Colonic mucosa (tissue), 4 donors: Measurements from ENCODE around the gene ANO1. TPM values are rescaled to one million over a fixed set of nuclear protein-coding genes. Genes with fewer than 3 reads are reported as not detected.

Experiments used
- DNase-seq: peaks from one replicate; pipeline ENCODE4 v3.0.0-alpha.2; 2020
- H3K27ac ChIP-seq: fragments of 200-600 bp; one replicate; pipeline ENCODE4 v1.8.0; 2021
- H3K27me3 ChIP-seq: fragments of 200-600 bp; one replicate; pipeline ENCODE4 v1.8.0; 2021
- H3K36me3 ChIP-seq: fragments of 200-600 bp; one replicate; pipeline ENCODE4 v1.8.0; 2021
- H3K4me1 ChIP-seq: fragments of 200-600 bp; one replicate; pipeline ENCODE4 v1.8.0; 2021; ENCODE audit warnings: mild to moderate bottlenecking
- H3K4me3 ChIP-seq: fragments of 200-600 bp; one replicate; pipeline ENCODE4 v1.8.0; 2021
- H3K9ac ChIP-seq, 2 donors: one replicate each; pipeline ENCODE4 v1.7.0; 2013; ENCODE audit warnings: control low read depth in 2 of 2, low read depth in 2 of 2, low read length in 2 of 2
- H3K9me3 ChIP-seq: fragments of 200-600 bp; one replicate; pipeline ENCODE4 v1.8.0; 2021
- intact Hi-C: fragments of 100-400 bp; cut with DNase I; formaldehyde crosslinking; loops from one replicate; pipeline ENCODE4 v1.14.1; 2022
- total RNA-seq, 2 donors: library from RNA; stranded (reverse); fragmentation: NEBNext Ultra II Directional in 1 of 2; extraction: Animal tissue kit (Norgen Biotek cat#: 25700) in 1 of 2; gene quantifications; one replicate each; pipeline ENCODE4 v1.2.1, GENCODE V29; 2021
- TF ChIP-seq, protein P1 (sequence below): fragments of 200-600 bp; IDR thresholded peaks from one replicate; pipeline ENCODE4 v1.8.0; 2022; ENCODE audit warnings: antibody characterized with exemption, mild to moderate bottlenecking
- donor health status: healthy.
- donor health status: DM: no; HTN: no; CAD: no.
- donor health status: DM: no; HTN: no; CAD: no.

Gene ANO1
- total RNA-seq, 2 donors from 2014 or later: 8.3 to 16.4 TPM

DNA sequence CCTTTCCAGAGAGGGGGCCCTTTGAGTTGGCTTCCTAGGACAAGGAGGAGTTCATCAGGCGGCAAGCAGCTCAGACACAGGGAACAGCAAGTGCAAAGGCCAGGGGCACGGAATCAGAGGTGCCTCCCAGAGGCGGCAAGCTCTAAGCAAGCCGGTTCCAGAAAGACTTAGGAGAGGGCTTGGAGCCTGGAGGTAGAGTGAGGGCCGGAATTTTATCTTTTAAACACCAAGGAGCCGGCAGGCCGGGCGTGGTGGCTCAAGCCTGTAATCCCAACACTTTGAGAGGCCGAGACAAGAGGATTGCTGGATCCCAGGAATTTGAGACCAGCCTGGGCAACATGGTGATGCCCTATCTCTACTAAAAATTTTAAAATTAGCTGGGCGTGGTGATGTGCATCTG is 151.6 kb downstream of the ANO1 start:
- TF ChIP-seq, protein P1, sequence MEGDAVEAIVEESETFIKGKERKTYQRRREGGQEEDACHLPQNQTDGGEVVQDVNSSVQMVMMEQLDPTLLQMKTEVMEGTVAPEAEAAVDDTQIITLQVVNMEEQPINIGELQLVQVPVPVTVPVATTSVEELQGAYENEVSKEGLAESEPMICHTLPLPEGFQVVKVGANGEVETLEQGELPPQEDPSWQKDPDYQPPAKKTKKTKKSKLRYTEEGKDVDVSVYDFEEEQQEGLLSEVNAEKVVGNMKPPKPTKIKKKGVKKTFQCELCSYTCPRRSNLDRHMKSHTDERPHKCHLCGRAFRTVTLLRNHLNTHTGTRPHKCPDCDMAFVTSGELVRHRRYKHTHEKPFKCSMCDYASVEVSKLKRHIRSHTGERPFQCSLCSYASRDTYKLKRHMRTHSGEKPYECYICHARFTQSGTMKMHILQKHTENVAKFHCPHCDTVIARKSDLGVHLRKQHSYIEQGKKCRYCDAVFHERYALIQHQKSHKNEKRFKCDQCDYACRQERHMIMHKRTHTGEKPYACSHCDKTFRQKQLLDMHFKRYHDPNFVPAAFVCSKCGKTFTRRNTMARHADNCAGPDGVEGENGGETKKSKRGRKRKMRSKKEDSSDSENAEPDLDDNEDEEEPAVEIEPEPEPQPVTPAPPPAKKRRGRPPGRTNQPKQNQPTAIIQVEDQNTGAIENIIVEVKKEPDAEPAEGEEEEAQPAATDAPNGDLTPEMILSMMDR: no peak
- intact Hi-C loops: no loop called here
- no peaks in the 10 kb centered on the region for H3K9me3 ChIP-seq
- DNase-seq: no peak
- no peaks in the 10 kb centered on the region for H3K36me3 ChIP-seq
- peaks cover 3% of the 10 kb centered on the region for H3K4me1 ChIP-seq
- no peak overlapping the region for H3K27ac ChIP-seq
- no peak overlapping the region for H3K9ac ChIP-seq
- H3K27me3 ChIP-seq: no peaks in the 10 kb centered on the region
- H3K4me3 ChIP-seq: no peak overlapping the region

DNA sequence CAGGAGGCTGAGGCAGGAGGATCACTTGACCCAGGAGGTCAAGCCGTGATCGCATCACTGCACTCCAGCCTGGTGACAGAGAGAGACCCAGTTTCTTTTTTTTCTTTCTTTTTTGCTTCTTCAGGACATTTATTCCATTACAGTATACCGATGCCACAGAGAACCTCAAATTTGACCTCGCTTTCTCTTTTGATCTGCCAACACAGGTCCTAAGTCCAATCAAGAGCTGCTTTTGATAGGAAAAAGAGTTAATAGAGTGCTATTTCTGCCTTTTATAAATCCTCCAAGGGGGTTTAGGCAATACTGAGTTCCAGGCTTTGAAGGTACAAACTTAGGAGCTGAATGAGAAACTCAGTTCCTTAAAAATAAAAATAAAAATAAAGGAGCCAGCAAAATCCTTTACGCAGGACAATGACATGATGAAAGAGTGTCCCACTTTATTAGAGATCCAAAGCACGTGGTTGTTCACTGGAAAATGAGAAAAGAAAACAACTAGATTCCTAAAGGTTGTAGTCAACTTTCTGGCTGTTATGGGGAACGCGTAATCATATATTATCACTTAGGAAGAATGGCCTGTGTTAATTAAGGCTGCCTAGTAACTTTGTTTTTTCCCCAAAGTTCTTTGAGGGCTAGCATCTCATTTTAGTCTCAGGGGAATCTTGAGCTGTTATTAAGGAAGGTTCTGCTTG is 152.2 kb downstream of the ANO1 start:
- DNase-seq: no peak
- intact Hi-C loops: no loop called here
- no peaks in the 10 kb centered on the region for H3K9me3 ChIP-seq
- H3K4me1 ChIP-seq: peaks cover 3% of the 10 kb centered on the region
- TF ChIP-seq, protein P1: no peak
- H3K4me3 ChIP-seq: no peak overlapping the region
- H3K27me3 ChIP-seq: no peaks in the 10 kb centered on the region
- no peak overlapping the region for H3K9ac ChIP-seq
- no peak overlapping the region for H3K27ac ChIP-seq
- no peaks in the 10 kb centered on the region for H3K36me3 ChIP-seq

DNA sequence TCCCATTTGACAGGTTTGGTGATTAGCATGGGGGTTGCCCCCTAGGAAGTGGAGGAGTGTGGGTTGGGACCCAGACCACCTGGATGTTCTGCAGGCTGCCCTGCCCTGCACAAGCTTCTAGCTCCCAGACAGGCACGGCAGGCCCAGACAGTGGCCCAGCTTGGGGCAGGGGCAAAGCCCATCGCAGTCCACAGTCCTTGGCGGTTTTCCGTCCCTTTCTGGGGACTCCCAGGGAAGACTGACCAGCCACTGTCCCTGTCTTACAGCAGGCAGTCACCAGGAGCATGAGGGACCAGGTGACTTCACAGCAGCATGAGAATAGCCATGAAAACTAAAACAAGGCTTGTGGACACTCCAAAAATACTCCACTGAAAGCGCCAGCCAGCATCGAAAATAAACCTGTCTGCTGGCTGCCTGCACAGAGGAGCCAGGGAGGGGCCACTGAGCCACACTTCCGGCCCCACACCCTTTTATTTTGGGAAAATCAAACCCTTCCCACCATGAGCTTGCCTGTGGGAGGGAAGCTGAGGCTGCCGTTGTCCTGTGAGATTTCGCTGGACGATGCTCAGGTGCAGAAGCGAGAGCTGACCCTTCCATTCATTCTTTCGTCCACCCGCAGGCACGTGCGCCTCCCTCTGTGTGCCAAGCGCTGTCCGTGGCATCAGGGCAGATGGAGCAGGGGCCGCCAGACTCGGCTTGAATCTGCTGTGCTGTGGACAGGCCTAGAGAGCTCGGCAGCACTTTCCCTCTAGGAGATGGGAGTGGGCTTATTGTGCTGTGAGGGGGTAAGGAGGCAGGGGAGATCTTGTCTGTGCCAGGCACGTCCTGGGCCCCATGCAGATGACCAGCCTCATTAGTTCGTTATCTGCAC is 153.0 kb downstream of the ANO1 start:
- DNase-seq: no peak
- TF ChIP-seq, protein P1: no peak
- Histone ChIP-seq H3K4me3 (no peak overlapping the region), H3K27ac (no peak overlapping the region), H3K4me1 (peaks cover 3% of the 10 kb centered on the region), H3K27me3 (no peaks in the 10 kb centered on the region), H3K9me3 (no peaks in the 10 kb centered on the region), H3K36me3 (no peaks in the 10 kb centered on the region), H3K9ac (no peak overlapping the region)
- intact Hi-C loops: no loop called here

DNA sequence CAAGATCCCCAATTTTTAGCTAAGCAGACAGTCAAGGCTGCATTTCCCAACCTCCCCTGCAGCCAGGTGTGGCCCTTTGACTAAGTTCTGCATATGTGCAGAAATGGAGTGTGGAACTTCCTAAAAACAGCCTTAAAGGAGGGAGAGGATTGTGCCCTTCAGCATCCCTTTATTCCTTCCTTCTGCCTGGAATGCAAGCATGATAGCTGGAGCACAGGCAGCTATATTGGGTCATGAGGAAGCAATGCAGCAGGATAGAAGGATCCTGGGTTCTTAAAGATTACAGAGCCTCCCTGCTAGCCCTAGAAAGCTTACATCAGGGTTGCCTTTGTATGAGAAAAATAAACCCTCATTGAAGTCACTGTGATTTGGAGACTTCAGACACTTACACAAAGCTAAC is 154.9 kb downstream of the ANO1 start:
- Histone ChIP-seq H3K27me3 (no peaks in the 10 kb centered on the region), H3K9me3 (no peaks in the 10 kb centered on the region), H3K4me3 (no peak overlapping the region), H3K4me1 (no peaks in the 10 kb centered on the region), H3K9ac (no peak overlapping the region), H3K36me3 (no peaks in the 10 kb centered on the region), H3K27ac (no peak overlapping the region)
- no peak for DNase-seq
- intact Hi-C loops: no loop called here
- TF ChIP-seq, protein P1: no peak

DNA sequence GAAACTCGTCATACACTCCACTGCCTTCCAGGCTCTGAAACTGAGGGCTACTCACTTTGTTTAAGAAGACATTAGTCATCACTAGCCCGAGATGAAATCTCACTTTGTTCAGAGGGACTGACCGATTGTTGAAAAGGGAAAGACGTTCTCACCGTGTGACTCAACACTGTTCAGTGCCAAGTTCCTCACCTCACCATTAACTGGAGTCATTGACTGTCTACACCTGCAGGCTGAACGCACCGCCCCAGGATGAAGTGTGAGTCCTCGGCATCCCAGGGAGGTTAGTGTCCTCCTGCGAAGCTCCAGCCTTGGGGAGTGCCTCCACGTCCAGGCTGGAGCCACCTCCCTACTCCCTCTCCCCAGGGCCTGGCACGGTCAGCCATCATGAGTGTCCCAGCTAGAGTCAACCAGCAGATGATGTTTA is 155.4 kb downstream of the ANO1 start:
- Histone ChIP-seq H3K9ac (no peak overlapping the region), H3K36me3 (no peaks in the 10 kb centered on the region), H3K4me1 (no peaks in the 10 kb centered on the region), H3K27me3 (no peaks in the 10 kb centered on the region), H3K9me3 (no peaks in the 10 kb centered on the region), H3K4me3 (no peak overlapping the region), H3K27ac (no peak overlapping the region)
- TF ChIP-seq, protein P1: no peak
- no peak for DNase-seq
- intact Hi-C loops: no loop called here
